ENCODE data around the gene NXPH4.

Gene NXPH4

GRCh38 chr12:57205931-57206330 lies 10.7 kb upstream of the NXPH4 start:
- no peak overlapping the region for H3K9ac ChIP-seq (ENCODE audit: low read length)
- no peaks in the 10 kb centered on the region for H3K9me3 ChIP-seq (ENCODE audit: control insufficient read depth, low read depth, low read length)
- no peak overlapping the region for H3K4me3 ChIP-seq (ENCODE audit: low read length)
- peaks cover 58% of the 10 kb centered on the region for H3K36me3 ChIP-seq (ENCODE audit: control insufficient read depth, low read depth, low read length)
- H3K27me3 ChIP-seq (ENCODE audit: control insufficient read depth, insufficient read depth, low read length): no peaks in the 10 kb centered on the region
- H3K4me1 ChIP-seq (ENCODE audit: control insufficient read depth, low read depth, low read length): no peaks in the 10 kb centered on the region
- H3K27ac ChIP-seq (ENCODE audit: low read length): no peak overlapping the region

GRCh38 chr12:57207731-57208630 lies 8.6 kb upstream of the NXPH4 start:
- Histone ChIP-seq H3K27me3 (ENCODE audit: control insufficient read depth, insufficient read depth, low read length) (no peaks in the 10 kb centered on the region), H3K9me3 (ENCODE audit: control insufficient read depth, low read depth, low read length) (no peaks in the 10 kb centered on the region), H3K4me1 (ENCODE audit: control insufficient read depth, low read depth, low read length) (no peaks in the 10 kb centered on the region), H3K27ac (ENCODE audit: low read length) (no peak overlapping the region), H3K4me3 (ENCODE audit: low read length) (no peak overlapping the region), H3K36me3 (ENCODE audit: control insufficient read depth, low read depth, low read length) (peaks cover 49% of the 10 kb centered on the region), H3K9ac (ENCODE audit: low read length) (no peak overlapping the region)

GRCh38 chr12:57208631-57209282 lies 7.8 kb upstream of the NXPH4 start:
- peaks cover 4% of the 10 kb centered on the region for H3K4me1 ChIP-seq (ENCODE audit: control insufficient read depth, low read depth, low read length)
- no peaks in the 10 kb centered on the region for H3K9me3 ChIP-seq (ENCODE audit: control insufficient read depth, low read depth, low read length)
- no peak overlapping the region for H3K9ac ChIP-seq (ENCODE audit: low read length)
- no peak overlapping the region for H3K27ac ChIP-seq (ENCODE audit: low read length)
- no peak overlapping the region for H3K4me3 ChIP-seq (ENCODE audit: low read length)
- peaks cover 44% of the 10 kb centered on the region for H3K36me3 ChIP-seq (ENCODE audit: control insufficient read depth, low read depth, low read length)
- peaks cover 4% of the 10 kb centered on the region for H3K27me3 ChIP-seq (ENCODE audit: control insufficient read depth, insufficient read depth, low read length)

GRCh38 chr12:57209916-57210315 lies 6.7 kb upstream of the NXPH4 start:
- Histone ChIP-seq H3K36me3 (ENCODE audit: control insufficient read depth, low read depth, low read length) (peaks cover 33% of the 10 kb centered on the region), H3K27ac (ENCODE audit: low read length) (no peak overlapping the region), H3K9me3 (ENCODE audit: control insufficient read depth, low read depth, low read length) (no peaks in the 10 kb centered on the region), H3K27me3 (ENCODE audit: control insufficient read depth, insufficient read depth, low read length) (peaks cover 16% of the 10 kb centered on the region), H3K9ac (ENCODE audit: low read length) (no peak overlapping the region), H3K4me3 (ENCODE audit: low read length) (no peak overlapping the region), H3K4me1 (ENCODE audit: control insufficient read depth, low read depth, low read length) (peaks cover 15% of the 10 kb centered on the region)

- Histone ChIP-seq H3K27ac (ENCODE audit: low read length) (no peak overlapping the region), H3K4me3 (ENCODE audit: low read length) (no peak overlapping the region), H3K36me3 (ENCODE audit: control insufficient read depth, low read depth, low read length) (peaks cover 29% of the 10 kb centered on the region), H3K9me3 (ENCODE audit: control insufficient read depth, low read depth, low read length) (peaks cover 2% of the 10 kb centered on the region), H3K4me1 (ENCODE audit: control insufficient read depth, low read depth, low read length) (peaks cover 15% of the 10 kb centered on the region), H3K9ac (ENCODE audit: low read length) (no peak overlapping the region), H3K27me3 (ENCODE audit: control insufficient read depth, insufficient read depth, low read length) (peaks cover 21% of the 10 kb centered on the region)
Observed at GRCh38 chr12:57210461-57210860, 6.1 kb upstream of the NXPH4 start.

- Histone ChIP-seq H3K36me3 (ENCODE audit: control insufficient read depth, low read depth, low read length) (peaks cover 23% of the 10 kb centered on the region), H3K4me1 (ENCODE audit: control insufficient read depth, low read depth, low read length) (peaks cover 15% of the 10 kb centered on the region), H3K27ac (ENCODE audit: low read length) (no peak overlapping the region), H3K9ac (ENCODE audit: low read length) (no peak overlapping the region), H3K9me3 (ENCODE audit: control insufficient read depth, low read depth, low read length) (peaks cover 4% of the 10 kb centered on the region), H3K4me3 (ENCODE audit: low read length) (no peak overlapping the region), H3K27me3 (ENCODE audit: control insufficient read depth, insufficient read depth, low read length) (peaks cover 28% of the 10 kb centered on the region)
Observed at GRCh38 chr12:57210926-57211692, 5.5 kb upstream of the NXPH4 start.

GRCh38 chr12:57211791-57212700 lies 4.5 kb upstream of the NXPH4 start:
- peaks cover 15% of the 10 kb centered on the region for H3K4me1 ChIP-seq (ENCODE audit: control insufficient read depth, low read depth, low read length)

GRCh38 chr12:57212701-57213057 lies 3.9 kb upstream of the NXPH4 start:
- H3K9ac ChIP-seq (ENCODE audit: low read length): no peak overlapping the region
- peaks cover 15% of the 10 kb centered on the region for H3K4me1 ChIP-seq (ENCODE audit: control insufficient read depth, low read depth, low read length)

More at GRCh38 chr12:57211791-57212700, 4.5 kb upstream of the NXPH4 start:
- no peak overlapping the region for H3K4me3 ChIP-seq (ENCODE audit: low read length)
- H3K27me3 ChIP-seq (ENCODE audit: control insufficient read depth, insufficient read depth, low read length): peaks cover 36% of the 10 kb centered on the region
- H3K27ac ChIP-seq (ENCODE audit: low read length): no peak overlapping the region
- peaks cover 16% of the 10 kb centered on the region for H3K36me3 ChIP-seq (ENCODE audit: control insufficient read depth, low read depth, low read length)
- H3K9me3 ChIP-seq (ENCODE audit: control insufficient read depth, low read depth, low read length): peaks cover 4% of the 10 kb centered on the region
- H3K9ac ChIP-seq (ENCODE audit: low read length): no peak overlapping the region

GRCh38 chr12:57213058-57213715 lies 3.4 kb upstream of the NXPH4 start:
- H3K27me3 ChIP-seq (ENCODE audit: control insufficient read depth, insufficient read depth, low read length): peaks cover 47% of the 10 kb centered on the region
- H3K4me3 ChIP-seq (ENCODE audit: low read length): no peak overlapping the region
- H3K9me3 ChIP-seq (ENCODE audit: control insufficient read depth, low read depth, low read length): peaks cover 4% of the 10 kb centered on the region
- no peak overlapping the region for H3K27ac ChIP-seq (ENCODE audit: low read length)
- peaks cover 15% of the 10 kb centered on the region for H3K4me1 ChIP-seq (ENCODE audit: control insufficient read depth, low read depth, low read length)
- peaks cover 16% of the 10 kb centered on the region for H3K36me3 ChIP-seq (ENCODE audit: control insufficient read depth, low read depth, low read length)
- no peak overlapping the region for H3K9ac ChIP-seq (ENCODE audit: low read length)

More at GRCh38 chr12:57212701-57213057, 3.9 kb upstream of the NXPH4 start:
- peaks cover 42% of the 10 kb centered on the region for H3K27me3 ChIP-seq (ENCODE audit: control insufficient read depth, insufficient read depth, low read length)
- no peak overlapping the region for H3K4me3 ChIP-seq (ENCODE audit: low read length)
- no peak overlapping the region for H3K27ac ChIP-seq (ENCODE audit: low read length)
- peaks cover 16% of the 10 kb centered on the region for H3K36me3 ChIP-seq (ENCODE audit: control insufficient read depth, low read depth, low read length)
- H3K9me3 ChIP-seq (ENCODE audit: control insufficient read depth, low read depth, low read length): peaks cover 4% of the 10 kb centered on the region

GRCh38 chr12:57213763-57214397 lies 2.7 kb upstream of the NXPH4 start:
- Histone ChIP-seq H3K27ac (ENCODE audit: low read length) (no peak overlapping the region), H3K9me3 (ENCODE audit: control insufficient read depth, low read depth, low read length) (peaks cover 4% of the 10 kb centered on the region), H3K36me3 (ENCODE audit: control insufficient read depth, low read depth, low read length) (peaks cover 16% of the 10 kb centered on the region), H3K27me3 (ENCODE audit: control insufficient read depth, insufficient read depth, low read length) (peaks cover 54% of the 10 kb centered on the region), H3K4me3 (ENCODE audit: low read length) (no peak overlapping the region), H3K9ac (ENCODE audit: low read length) (no peak overlapping the region), H3K4me1 (ENCODE audit: control insufficient read depth, low read depth, low read length) (peaks cover 15% of the 10 kb centered on the region)
